ENCODE data around the gene NDUFA1. TPM values are rescaled to one million over a fixed set of nuclear protein-coding genes. Genes with fewer than 3 reads are reported as not detected.

The NDUFA1 gene
- total and polyA plus RNA-seq, 2 of the 13 experiments (the other 11 are each of a cell fraction or from before 2014, with no cell fraction given) = 150 to 167 TPM

- Histone ChIP-seq H3K36me3 (replicated peaks in 1 of 2; ENCODE audit: control insufficient read depth in 1 of 2, insufficient read depth in 2 of 2, low read length in 2 of 2) (no peaks in the 10 kb centered on the region; a peak in 1 of 5 replicates), H3K4me2 (ENCODE audit: low read depth, low read length) (no peak overlapping the region), H3K79me2 (ENCODE audit: insufficient read depth, low read length) (no peaks in the 10 kb centered on the region), H2AFZ (ENCODE audit: low read length) (no peak overlapping the region), H3K4me3 (replicated peaks in 1 of 3; ENCODE audit: insufficient read depth in 1 of 3, low read depth in 2 of 3, low read length in 3 of 3) (no peak overlapping the region), H3K9me3 (ENCODE audit: low read length) (no peaks in the 10 kb centered on the region), H4K20me1 (ENCODE audit: insufficient read depth, low read length) (no peaks in the 10 kb centered on the region), H3K9ac (ENCODE audit: insufficient read depth, low read depth, low read length) (no peak overlapping the region), H3K27me3 (ENCODE audit: control insufficient read depth in 1 of 2, insufficient read depth in 2 of 2, low read length in 2 of 2) (no peaks in the 10 kb centered on the region), H3K4me1 (ENCODE audit: insufficient read depth, low read length) (no peaks in the 10 kb centered on the region), H3K27ac (ENCODE audit: extremely low read length, insufficient read depth, low read length) (no peak overlapping the region)
- CTCF ChIA-PET (ENCODE audit: low intra/inter-chr PET ratio, low total read pairs) = interaction anchor here (1.2 kb wide), 1 partner anchor 153 kb away, joined by 3 read pairs; no protein-coding TSS in a partner anchor
- peak; percentile 87 for ATAC-seq
- WGBS (ENCODE audit: low lambda C conversion rate) = 90% methylated on average over 8 of the region's 11 CpGs
- peak; percentile 90 for FAIRE-seq
- POLR2A ChIA-PET = no interaction called here
- DNase-seq (ENCODE audit: low spot score) = peak; percentile 45
- intact Hi-C loops (cut with micrococcal nuclease; ENCODE audit: unreplicated experiment) = no loop called here
- BruUV-seq (replicated peaks) = no TSS peak
- in situ Hi-C loops (cut with HindIII; ENCODE audit: extremely low pct_ligation_motif_present, low pct_unique_long_range_greater_than_20kb) = no loop called here
- TF ChIP-seq RAD21 (CRISPR knock-in tag; IDR thresholded peaks at IDR 0.05) (0 out of 2 replicates have a peak, but pooled peaks have one; percentile 19), ZHX2 (IDR thresholded peaks at IDR 0.05; ENCODE audit: low read depth) (no peak), ZHX2 (CRISPR knock-in tag; IDR thresholded peaks at IDR 0.05; ENCODE audit: borderline replicate concordance) (no peak), RELA (CRISPR knock-in tag; IDR thresholded peaks at IDR 0.05) (no peak), ZNF484 (CRISPR knock-in tag; IDR thresholded peaks at IDR 0.05; ENCODE audit: borderline replicate concordance, low read depth) (no peak), ZNF281 (CRISPR knock-in tag; IDR thresholded peaks at IDR 0.05; ENCODE audit: borderline replicate concordance) (no peak), CEBPG (CRISPR knock-in tag; IDR thresholded peaks at IDR 0.05) (0 out of 2 replicates have a peak, but pooled peaks have one; percentile 13), NFE2 (CRISPR knock-in tag; IDR thresholded peaks at IDR 0.05) (no peak), NFIC (IDR thresholded peaks at IDR 0.05; ENCODE audit: low read length) (no peak), ZNF576 (CRISPR knock-in tag; IDR thresholded peaks at IDR 0.05) (no peak), FOXK1 (CRISPR knock-in tag; IDR thresholded peaks at IDR 0.05; ENCODE audit: borderline replicate concordance, low read depth) (no peak), GATA4 (IDR thresholded peaks at IDR 0.05; ENCODE audit: borderline replicate concordance, low read depth) (no peak), ATF2 (CRISPR knock-in tag; IDR thresholded peaks at IDR 0.05) (no peak), STAG1 (CRISPR knock-in tag; IDR thresholded peaks at IDR 0.05) (peak; percentile 65)
These were observed 9.2 kb downstream of the NDUFA1 start for GRCh38 chrX:119880552-119881437.

All from HepG2 (cell line).